Caco-2 (cell line): ENCODE results near the gene OR5AU1. TPM values are rescaled to one million over a fixed set of nuclear protein-coding genes. Genes with fewer than 3 reads are reported as not detected.
A peak's percentile ranks its signal among the peaks of the same experiment; 100 is the strongest.

Source experiments
- BruUV-seq: library from RNA; stranded (reverse); fragments of 400-500 nt; replicated peaks from 2 replicates; lab custom pipeline; 2021; lab: Mats Ljungman, UMichigan
- CTCF ChIA-PET: fragments of 300-600 bp; sonication (Branson Sonifier 250); formaldehyde crosslinking; loops from one replicate; lab custom pipeline; 2022; ENCODE audit warnings: antibody characterized with exemption; lab: Charles Lee
- POLR2A ChIA-PET: fragments of 300-600 bp; sonication (Branson Sonifier 250); formaldehyde crosslinking; loops from one replicate; lab custom pipeline; 2022; ENCODE audit warnings: antibody characterized with exemption; lab: Charles Lee
- DNase-seq, 2 experiments: peaks; one replicate each; pipeline versions ENCODE4 v3.0.0 to v3.0.0-alpha.2; 2020 to 2022
- H3K27me3 ChIP-seq: replicated peaks from 2 replicates; pipeline ENCODE4 v1.6.0; 2011; ENCODE audit warnings: low read length; ENCODE audit not compliant: control insufficient read depth, insufficient read depth
- H3K36me3 ChIP-seq: 2 replicates; pipeline ENCODE4 v1.5.1; 2011; ENCODE audit warnings: low read length; ENCODE audit not compliant: control insufficient read depth, insufficient read depth
- H3K4me1 ChIP-seq: fragments of 250-450 bp; sonication (Bioruptor Pico); 2 replicates; pipeline ENCODE4 v1.5.1; 2020; ENCODE audit warnings: mild to moderate bottlenecking
- H3K4me3 ChIP-seq: 2 replicates; pipeline ENCODE4 v1.5.1; 2011; ENCODE audit warnings: low read depth, mild to moderate bottlenecking, control low read depth, low read length
- H3K9me3 ChIP-seq: fragments of 250-450 bp; sonication (Bioruptor Pico); 2 replicates; pipeline ENCODE4 v1.5.1; 2020; ENCODE audit warnings: mild to moderate bottlenecking, moderate library complexity
- H3K27ac Mint-ChIP-seq: one replicate; pipeline ENCODE4 v1.8.0; 2022; ENCODE audit warnings: mixed read lengths; ENCODE audit not compliant: unreplicated experiment
- H3K27me3 Mint-ChIP-seq: one replicate; pipeline ENCODE4 v1.8.0; 2022; ENCODE audit warnings: mixed read lengths; ENCODE audit not compliant: insufficient read depth, unreplicated experiment
- H3K36me3 Mint-ChIP-seq: one replicate; pipeline ENCODE4 v1.8.0; 2022; ENCODE audit warnings: mild to moderate bottlenecking, mixed read lengths; ENCODE audit not compliant: insufficient read depth, unreplicated experiment
- H3K4me1 Mint-ChIP-seq: one replicate; pipeline ENCODE4 v1.8.0; 2022; ENCODE audit warnings: low read depth, mixed read lengths; ENCODE audit not compliant: unreplicated experiment
- H3K4me3 Mint-ChIP-seq: one replicate; pipeline ENCODE4 v1.8.0; 2022; ENCODE audit warnings: mild to moderate bottlenecking, moderate library complexity, mixed read lengths; ENCODE audit not compliant: unreplicated experiment
- H3K9me3 Mint-ChIP-seq: one replicate; pipeline ENCODE4 v1.8.0; 2022; ENCODE audit warnings: mixed read lengths; ENCODE audit not compliant: unreplicated experiment
- CTCF ChIP-seq, 2 experiments: fragments of 200-600 bp in 1 of 2; IDR thresholded peaks; 1 replicate in 1 of 2; 2 replicates in 1 of 2; pipeline versions ENCODE4 v1.5.1 to v1.8.0; 2011 to 2022; ENCODE audit warnings: antibody characterized with exemption in 1 of 2, control low read depth in 1 of 2, inconsistent platforms in 1 of 2, low read depth in 1 of 2, low read length in 1 of 2, mild to moderate bottlenecking in 1 of 2, moderate library complexity in 1 of 2; ENCODE audit not compliant: insufficient read depth in 1 of 2, severe bottlenecking in 1 of 2, unreplicated experiment in 1 of 2
- intact Hi-C: fragments of 100-400 bp; cut with micrococcal nuclease; formaldehyde crosslinking; loops from one replicate; pipeline ENCODE4 v1.10.0; 2022; ENCODE audit not compliant: unreplicated experiment
- total RNA-seq: library from RNA; stranded (reverse); gene quantifications from 2 replicates; pipeline ENCODE4 v1.2.3, GENCODE V29; 2022

OR5AU1 gene
- total RNA-seq, 1 experiment from 2014 or later = not detected

DNA sequence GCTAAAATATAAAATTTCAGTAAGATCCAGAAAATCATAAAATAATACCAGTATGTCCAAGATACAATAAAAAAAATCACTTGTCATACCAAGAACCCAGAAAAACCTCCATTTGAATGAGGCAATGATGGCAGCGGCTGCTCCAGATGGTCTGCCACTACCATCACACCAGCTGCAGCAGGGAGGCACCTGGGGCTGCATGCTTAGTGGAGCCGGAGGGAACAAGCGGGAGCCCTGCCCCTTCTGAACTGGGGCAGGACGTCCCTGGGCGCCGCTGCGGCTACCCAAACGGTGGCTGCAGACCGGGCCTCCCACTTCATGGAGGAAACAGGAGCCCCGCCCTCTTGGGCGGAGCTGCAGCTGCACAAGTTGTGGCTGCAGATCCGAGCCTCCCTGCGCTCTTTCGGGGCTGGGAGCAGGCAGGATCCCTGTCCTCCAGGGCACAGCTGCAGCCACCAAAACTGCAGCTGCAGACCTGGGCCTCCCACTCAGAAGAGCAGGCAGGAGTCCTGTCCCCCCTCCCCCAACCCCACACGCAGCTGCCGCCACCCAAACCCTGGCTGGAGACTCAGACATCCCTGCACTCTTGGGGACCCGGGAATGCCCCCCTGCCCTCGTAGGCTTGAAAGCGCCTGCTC lies 36.1 kb upstream of the OR5AU1 start:
- no peaks in the 10 kb centered on the region for H3K27me3 ChIP-seq
- no peaks in the 10 kb centered on the region for H3K27me3 Mint-ChIP-seq
- TF ChIP-seq CTCF (IDR thresholded peaks at IDR 0.05; ENCODE audit: insufficient read depth in 1 of 2, low read depth in 1 of 2, low read length in 1 of 2, severe bottlenecking in 1 of 2, unreplicated experiment in 1 of 2) = no peak
- no peak overlapping the region for H3K27ac Mint-ChIP-seq
- CTCF ChIA-PET = no interaction called here
- no peaks in the 10 kb centered on the region for H3K36me3 ChIP-seq
- no peaks in the 10 kb centered on the region for H3K4me1 ChIP-seq
- H3K36me3 Mint-ChIP-seq = peaks cover 31% of the 10 kb centered on the region
- no peaks in the 10 kb centered on the region for H3K9me3 Mint-ChIP-seq
- H3K9me3 ChIP-seq = no peaks in the 10 kb centered on the region
- no peak overlapping the region for H3K4me3 Mint-ChIP-seq
- POLR2A ChIA-PET = interaction anchor here (0.6 kb wide), 1 partner anchor 152 kb away, joined by 4 read pairs; no protein-coding TSS in a partner anchor
- H3K4me3 ChIP-seq = 0 out of 2 replicates have a peak overlapping the region, but pooled peaks have one; percentile 5
- DNase-seq = peak; percentile 57
- no peaks in the 10 kb centered on the region for H3K4me1 Mint-ChIP-seq
- intact Hi-C loops = loop anchor here (5.0 kb wide), 1 partner anchor 125 kb away; no protein-coding TSS in a partner anchor
- BruUV-seq = no TSS peak

DNA sequence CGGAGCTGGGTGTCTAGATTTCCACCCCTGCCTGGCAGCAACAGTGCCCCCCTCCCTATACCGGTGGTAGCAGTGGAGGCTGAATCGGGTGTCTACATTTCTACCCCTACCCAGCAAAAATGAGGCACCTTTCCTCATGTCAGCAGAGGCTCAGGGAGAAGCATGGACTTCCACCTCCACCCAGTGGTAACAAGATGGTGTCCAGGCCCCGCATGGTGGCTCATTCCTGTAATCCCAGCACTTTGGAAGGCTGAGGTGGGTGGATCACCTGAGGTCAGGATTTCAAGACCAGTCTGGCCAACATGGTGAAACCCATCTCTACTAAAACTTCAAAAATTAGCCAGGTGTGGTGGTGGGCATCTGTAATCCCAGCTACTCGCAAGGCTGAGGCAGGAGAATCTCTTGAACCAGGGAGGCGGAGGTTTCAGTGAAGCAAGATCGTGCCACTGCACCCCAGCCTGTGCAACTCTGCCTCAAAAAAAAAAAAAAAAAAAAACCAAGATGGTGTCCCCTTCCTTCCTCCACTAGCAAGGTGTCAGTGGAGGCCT lies 35.5 kb upstream of the OR5AU1 start:
- no peaks in the 10 kb centered on the region for H3K9me3 ChIP-seq
- H3K27me3 ChIP-seq = no peaks in the 10 kb centered on the region
- no peak overlapping the region for H3K4me3 ChIP-seq
- Mint-ChIP-seq H3K27ac (no peak overlapping the region), H3K9me3 (no peaks in the 10 kb centered on the region), H3K36me3 (peaks cover 25% of the 10 kb centered on the region), H3K4me3 (no peak overlapping the region), H3K4me1 (no peaks in the 10 kb centered on the region), H3K27me3 (no peaks in the 10 kb centered on the region)
- CTCF ChIA-PET = no interaction called here
- intact Hi-C loops = loop anchor here (5.0 kb wide), 1 partner anchor 124 kb away; no protein-coding TSS in a partner anchor
- no peaks in the 10 kb centered on the region for H3K36me3 ChIP-seq
- no TSS peak for BruUV-seq
- POLR2A ChIA-PET = no interaction called here
- DNase-seq = no peak
- no peak for TF ChIP-seq CTCF (IDR thresholded peaks at IDR 0.05; ENCODE audit: insufficient read depth in 1 of 2, low read depth in 1 of 2, low read length in 1 of 2, severe bottlenecking in 1 of 2, unreplicated experiment in 1 of 2)
- no peaks in the 10 kb centered on the region for H3K4me1 ChIP-seq

DNA sequence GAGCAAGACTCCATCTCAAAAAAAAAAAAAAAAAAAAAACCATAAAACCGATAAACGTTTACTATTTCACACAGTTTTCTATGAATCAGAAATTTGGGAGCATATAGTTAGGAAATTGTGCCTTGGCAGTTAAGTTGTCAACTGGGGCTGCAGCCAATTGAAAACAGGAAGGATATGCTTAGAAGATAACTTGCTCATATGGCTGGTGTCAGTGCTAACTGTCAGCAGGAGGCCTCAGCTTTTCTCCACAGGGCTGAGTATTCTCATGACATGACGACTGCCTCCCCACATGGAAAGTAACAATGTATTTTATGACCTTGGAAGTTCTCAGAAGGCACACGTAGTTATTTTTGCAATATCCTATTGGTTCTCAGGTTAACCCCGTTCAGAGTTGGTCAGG lies 29.6 kb upstream of the OR5AU1 start:
- intact Hi-C loops = no loop called here
- H3K27me3 Mint-ChIP-seq = no peaks in the 10 kb centered on the region
- no peak overlapping the region for H3K4me3 Mint-ChIP-seq
- DNase-seq = no peak
- H3K36me3 Mint-ChIP-seq = no peaks in the 10 kb centered on the region
- no peaks in the 10 kb centered on the region for H3K9me3 ChIP-seq
- no peaks in the 10 kb centered on the region for H3K27me3 ChIP-seq
- no TSS peak for BruUV-seq
- no peak overlapping the region for H3K4me3 ChIP-seq
- no peaks in the 10 kb centered on the region for H3K36me3 ChIP-seq
- H3K4me1 Mint-ChIP-seq = no peaks in the 10 kb centered on the region
- H3K27ac Mint-ChIP-seq = no peak overlapping the region
- POLR2A ChIA-PET = no interaction called here
- no peaks in the 10 kb centered on the region for H3K4me1 ChIP-seq
- CTCF ChIA-PET = no interaction called here
- H3K9me3 Mint-ChIP-seq = no peaks in the 10 kb centered on the region
- TF ChIP-seq CTCF (IDR thresholded peaks at IDR 0.05; ENCODE audit: insufficient read depth in 1 of 2, low read depth in 1 of 2, low read length in 1 of 2, severe bottlenecking in 1 of 2, unreplicated experiment in 1 of 2) = no peak
